HepG2 (cell line): ENCODE measurements around the gene AFF1. TPM values are rescaled to one million over a fixed set of nuclear protein-coding genes. Genes with fewer than 3 reads are reported as not detected.

ENCODE experiments used
- CBX1 ChIP-seq: IDR thresholded peaks from one replicate; pipeline ENCODE4 v1.6.1; 2016; ENCODE audit warnings: antibody characterized with exemption, low read depth
- CCDC6 ChIP-seq: sonication (generic); formaldehyde crosslinking; IDR thresholded peaks from 2 replicates; pipeline ENCODE4 v1.8.1; 2022; ENCODE audit warnings: mild to moderate bottlenecking, missing genetic modification reagents, moderate library complexity
- CSRNP1 ChIP-seq: sonication (generic); formaldehyde crosslinking; IDR thresholded peaks from 2 replicates; pipeline ENCODE4 v1.8.1; 2023; ENCODE audit warnings: mild to moderate bottlenecking, missing genetic modification reagents
- DMTF1 ChIP-seq: sonication (generic); formaldehyde crosslinking; IDR thresholded peaks from 2 replicates; pipeline ENCODE4 v1.4.0; 2020; ENCODE audit warnings: mild to moderate bottlenecking, missing genetic modification reagents
- E2F1 ChIP-seq: sonication (generic); formaldehyde crosslinking; IDR thresholded peaks from 2 replicates; pipeline ENCODE4 v1.5.0; 2020; ENCODE audit warnings: missing genetic modification reagents
- FOXM1 ChIP-seq: sonication (generic); formaldehyde crosslinking; IDR thresholded peaks from 2 replicates; pipeline ENCODE4 v1.5.0; 2020; ENCODE audit warnings: missing genetic modification reagents
- HMGXB4 ChIP-seq, 2 experiments: sonication (generic) in 1 of 2; formaldehyde crosslinking in 1 of 2; IDR thresholded peaks; 2 replicates each; pipeline versions ENCODE4 v1.4.0 to v1.6.1; 2018 to 2020; ENCODE audit warnings: missing genetic modification reagents in 2 of 2, borderline replicate concordance in 1 of 2, low read depth in 1 of 2, mild to moderate bottlenecking in 1 of 2, missing biosample characterization in 1 of 2
- IRF2 ChIP-seq: IDR thresholded peaks from 2 replicates; pipeline ENCODE4 v1.6.1; 2018; ENCODE audit warnings: missing genetic modification reagents, missing compliant biosample characterization
- KLF9 ChIP-seq: IDR thresholded peaks from 2 replicates; pipeline ENCODE4 v1.6.1; 2016; ENCODE audit warnings: low read depth
- KMT2A ChIP-seq: sonication (generic); formaldehyde crosslinking; IDR thresholded peaks from 2 replicates; pipeline ENCODE4 v1.4.0; 2020; ENCODE audit warnings: missing genetic modification reagents
- MYC ChIP-seq: sonication (generic); formaldehyde crosslinking; IDR thresholded peaks from 2 replicates; pipeline ENCODE4 v1.9.0; 2021; ENCODE audit warnings: missing genetic modification reagents, borderline replicate concordance
- PRPF4 ChIP-seq: fragments of 200-400 bp; formaldehyde crosslinking; IDR thresholded peaks from 2 replicates; pipeline ENCODE4 v1.6.1; 2016; ENCODE audit warnings: low read length, low read depth; ENCODE audit not compliant: poor library complexity, severe bottlenecking
- SP4 ChIP-seq: sonication (generic); formaldehyde crosslinking; IDR thresholded peaks from 2 replicates; pipeline ENCODE4 v1.8.1; 2023; ENCODE audit warnings: mild to moderate bottlenecking, missing genetic modification reagents
- YY1 ChIP-seq: IDR thresholded peaks from 2 replicates; pipeline ENCODE4 v1.6.1; 2011; ENCODE audit warnings: low read length, low read depth, moderate library complexity, mild to moderate bottlenecking; ENCODE audit not compliant: insufficient read depth, insufficient replicate concordance
- ZBTB42 ChIP-seq: sonication (generic); formaldehyde crosslinking; IDR thresholded peaks from 2 replicates; pipeline ENCODE4 v1.5.0; 2020; ENCODE audit warnings: mild to moderate bottlenecking, missing genetic modification reagents
- ZFP41 ChIP-seq: sonication (generic); formaldehyde crosslinking; IDR thresholded peaks from 2 replicates; pipeline ENCODE4 v1.4.0; 2020; ENCODE audit warnings: mild to moderate bottlenecking, missing genetic modification reagents, borderline replicate concordance
- ZNF136 ChIP-seq: sonication (generic); formaldehyde crosslinking; IDR thresholded peaks from 2 replicates; pipeline ENCODE4 v1.8.1; 2022; ENCODE audit warnings: low read depth, mild to moderate bottlenecking, moderate library complexity, missing genetic modification reagents
- ZNF160 ChIP-seq: sonication (generic); formaldehyde crosslinking; IDR thresholded peaks from 2 replicates; pipeline ENCODE4 v1.8.0; 2022; ENCODE audit warnings: mild to moderate bottlenecking, inconsistent platforms, missing genetic modification reagents
- ZNF235 ChIP-seq: sonication (generic); formaldehyde crosslinking; IDR thresholded peaks from 2 replicates; pipeline ENCODE4 v1.8.1; 2023; ENCODE audit warnings: mild to moderate bottlenecking, missing genetic modification reagents, borderline replicate concordance
- ZNF891 ChIP-seq: sonication (generic); formaldehyde crosslinking; IDR thresholded peaks from 2 replicates; pipeline ENCODE4 v1.5.0; 2020; ENCODE audit warnings: mild to moderate bottlenecking, missing genetic modification reagents
- ZSCAN21 ChIP-seq: sonication (generic); formaldehyde crosslinking; IDR thresholded peaks from 2 replicates; pipeline ENCODE4 v1.8.0; 2022; ENCODE audit warnings: mild to moderate bottlenecking, missing genetic modification reagents, moderate library complexity, borderline replicate concordance
- polyA plus RNA-seq, 8 experiments: library from polyadenylated mRNA; depleted of rRNA in 3 of 8; stranded (reverse) in 7 of 8; unstranded in 1 of 8; fragments of >200 nt; fragmentation: Illumina TruSeq in 4 of 8; extraction: Trizol in 4 of 8; gene quantifications; 2 replicates each; pipeline versions ENCODE4 v1.2.1 to v1.2.3, GENCODE V29; 2011 to 2016; ENCODE audit warnings: low read depth in 4 of 8, missing spikeins in 1 of 8, mixed read lengths in 1 of 8; ENCODE audit not compliant: insufficient read depth in 1 of 8
- total RNA-seq, 5 experiments: library from RNA; depleted of rRNA; stranded (reverse); fragments of >200 nt; fragmentation: Illumina TruSeq; extraction: Trizol; gene quantifications; 2 replicates each; pipeline ENCODE4 v1.2.3, GENCODE V29; 2016; ENCODE audit warnings: low read depth in 1 of 5

The AFF1 gene
- total and polyA plus RNA-seq, 2 of the 13 experiments (the other 11 are each of a cell fraction or from before 2014, with no cell fraction given), result 15.5 to 15.9 TPM

GRCh38 chr4:86891762-86892635 is 42.8 kb upstream of the AFF1 start, which contains the start of gene C4orf36 (continued):
- TF ChIP-seq ZSCAN21 (CRISPR knock-in tag), result no peak; the same call in 1 of the 2 replicates
- no peak for TF ChIP-seq ZBTB42 (CRISPR knock-in tag)
- TF ChIP-seq IRF2 (CRISPR knock-in tag), result no peak
- no peak for TF ChIP-seq E2F1 (CRISPR knock-in tag)
- TF ChIP-seq ZNF160 (CRISPR knock-in tag), result no peak
- TF ChIP-seq KLF9 (CRISPR knock-in tag), result no peak
- TF ChIP-seq ZNF891 (CRISPR knock-in tag), result peak; percentile 83
- no peak for TF ChIP-seq CSRNP1
- TF ChIP-seq ZFP41 (CRISPR knock-in tag), result no peak
- no peak for TF ChIP-seq ZNF136 (CRISPR knock-in tag)
- no peak for TF ChIP-seq PRPF4
- TF ChIP-seq SP4 (CRISPR knock-in tag), result 0 out of 2 replicates have a peak, but pooled peaks have one; percentile 9
- TF ChIP-seq FOXM1, result no peak
- peak in 1 of 2 experiments; percentile 33; a peak in 1 of 4 replicates for TF ChIP-seq HMGXB4 (CRISPR knock-in tag; IDR thresholded peaks at IDR 0.05; ENCODE audit: borderline replicate concordance in 1 of 2, low read depth in 1 of 2)
- TF ChIP-seq YY1, result no peak
- peak; percentile 50; the same call in 1 of the 2 replicates for TF ChIP-seq ZNF235 (CRISPR knock-in tag)
- TF ChIP-seq KMT2A, result no peak
- TF ChIP-seq MYC (CRISPR knock-in tag), result peak; percentile 72; the same call in 1 of the 2 replicates
- no peak for TF ChIP-seq CCDC6 (CRISPR knock-in tag)
- no peak for TF ChIP-seq DMTF1 (CRISPR knock-in tag)
- no peak for TF ChIP-seq CBX1
